IPS-18c (cell line): ENCODE measurements around the gene ILF3.
"Not testable (repeated sequence)": the region's sequence is repeated elsewhere in the genome, so short reads cannot be mapped to it uniquely, and the experiment has no call there.

Source experiments
- H3K4me3 ChIP-seq: 2 replicates; pipeline ENCODE4 v1.7.0; 2013; ENCODE audit warnings: low read depth, mild to moderate bottlenecking, low read length, moderate library complexity; ENCODE audit not compliant: insufficient read depth
- H3K9me3 ChIP-seq: one replicate; pipeline ENCODE4 v1.6.1; 2013; ENCODE audit warnings: mild to moderate bottlenecking, low read length, moderate library complexity; ENCODE audit not compliant: control insufficient read depth, insufficient read depth

Gene ILF3

DNA sequence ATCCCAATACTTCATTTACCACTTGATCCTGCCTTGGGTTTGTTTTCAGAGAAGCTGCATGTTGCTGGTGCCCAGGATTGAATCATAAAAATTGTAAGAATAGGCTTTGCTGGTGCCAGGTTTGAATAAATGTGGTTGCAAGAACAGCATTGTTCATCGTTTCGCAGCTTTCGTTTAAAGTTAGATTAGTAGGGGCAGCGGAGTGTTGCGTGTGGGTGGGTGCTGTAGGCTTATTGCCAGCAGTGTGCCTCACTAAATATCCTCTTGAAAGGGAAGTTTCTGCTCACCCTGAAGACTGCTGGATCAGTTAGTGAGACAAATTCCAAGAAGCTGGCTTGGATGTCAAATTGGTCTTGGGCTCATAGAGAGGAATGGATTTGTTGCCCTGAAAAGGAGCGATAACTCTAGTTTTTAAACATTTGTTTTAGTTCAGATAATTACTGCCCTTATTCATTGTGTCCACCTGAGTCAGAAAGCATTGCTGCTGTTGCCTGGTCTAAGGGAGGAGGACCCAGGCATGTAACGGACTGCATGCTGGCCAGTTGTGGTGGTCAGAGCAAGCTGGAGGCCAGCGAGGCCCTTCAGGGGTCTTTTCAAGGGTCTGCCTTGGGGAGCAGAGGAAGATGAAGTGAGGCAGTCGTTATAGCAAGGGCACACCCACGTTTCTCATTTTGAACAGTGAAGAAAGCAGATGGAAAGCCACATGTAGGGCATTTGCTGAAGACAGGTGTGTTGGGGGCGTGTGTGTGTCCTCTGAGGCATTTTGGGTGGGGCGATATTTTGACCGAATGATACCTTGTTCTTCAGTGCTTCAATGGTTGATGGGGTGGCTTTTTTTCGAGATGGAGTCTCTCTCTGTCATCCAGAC, 8.5 kb downstream of the ILF3 start:
- no peak overlapping the region for H3K4me3 ChIP-seq
- no peaks in the 10 kb centered on the region for H3K9me3 ChIP-seq

GRCh38 chr19:10663252-10663563, 9.1 kb downstream of the ILF3 start:
- H3K4me3 ChIP-seq, H3K9me3 ChIP-seq: not testable (repeated sequence)

DNA sequence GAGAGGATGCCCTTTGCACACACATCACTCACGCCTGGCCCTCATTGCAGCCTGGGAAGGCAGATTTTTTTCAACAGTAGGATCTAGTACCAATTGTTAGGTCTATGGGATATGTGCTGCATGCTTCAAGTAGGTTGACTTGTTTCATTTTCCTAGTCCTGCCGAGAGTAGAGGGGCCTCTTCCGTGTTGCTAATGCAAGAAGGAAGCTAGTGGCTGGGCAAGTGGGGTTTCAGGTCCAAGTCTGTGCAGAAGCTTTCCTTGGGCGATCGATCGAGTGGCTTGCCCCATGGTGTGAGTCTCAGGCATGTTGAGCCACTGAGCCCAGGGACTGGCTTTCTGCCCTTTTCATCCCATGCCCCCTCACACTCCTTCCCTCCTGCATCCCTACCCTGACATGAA, 13.7 kb downstream of the ILF3 start:
- Histone ChIP-seq H3K4me3 (no peak overlapping the region), H3K9me3 (no peaks in the 10 kb centered on the region)

DNA sequence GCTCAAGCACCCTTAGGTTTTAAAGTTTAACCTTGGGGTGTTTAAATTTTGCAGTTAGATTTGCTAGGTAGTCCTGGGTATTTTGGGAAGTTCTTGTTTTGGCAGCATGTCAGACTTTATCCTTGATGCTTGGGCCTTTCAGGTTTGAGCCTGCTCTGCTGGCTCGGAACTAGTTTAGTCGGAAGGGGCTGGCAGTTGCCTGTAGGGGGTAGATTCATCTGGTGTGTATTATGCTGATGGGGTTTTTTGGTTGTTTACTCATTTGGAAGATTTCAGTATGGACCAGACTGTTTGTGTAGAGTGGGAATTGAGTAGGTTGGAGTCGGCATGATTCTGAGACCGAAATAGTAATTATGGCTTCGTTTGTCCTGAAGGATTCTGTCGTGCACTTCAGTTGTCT, 15.1 kb downstream of the ILF3 start:
- Histone ChIP-seq H3K9me3 (no peaks in the 10 kb centered on the region), H3K4me3 (no peak overlapping the region)

DNA sequence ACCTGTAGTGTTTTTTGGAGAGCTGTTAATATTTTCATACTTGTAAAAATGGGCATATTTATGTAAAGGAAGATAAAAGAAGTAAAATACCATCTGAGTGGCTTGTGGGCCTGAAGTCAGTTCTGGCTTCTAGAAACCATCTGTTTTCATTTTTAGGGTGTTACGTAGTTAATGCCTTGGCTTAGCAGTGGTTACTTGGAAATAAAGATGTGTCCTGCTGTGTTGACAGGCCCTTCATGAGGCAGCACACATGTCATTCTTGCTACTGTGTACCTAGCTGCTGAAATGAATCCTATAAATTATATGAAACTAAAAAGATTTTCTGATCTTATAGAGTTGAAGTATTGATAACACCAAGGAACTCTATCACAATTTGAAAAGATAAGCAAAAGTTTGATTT, 16.0 kb downstream of the ILF3 start:
- Histone ChIP-seq H3K9me3 (no peaks in the 10 kb centered on the region), H3K4me3 (no peak overlapping the region)

DNA sequence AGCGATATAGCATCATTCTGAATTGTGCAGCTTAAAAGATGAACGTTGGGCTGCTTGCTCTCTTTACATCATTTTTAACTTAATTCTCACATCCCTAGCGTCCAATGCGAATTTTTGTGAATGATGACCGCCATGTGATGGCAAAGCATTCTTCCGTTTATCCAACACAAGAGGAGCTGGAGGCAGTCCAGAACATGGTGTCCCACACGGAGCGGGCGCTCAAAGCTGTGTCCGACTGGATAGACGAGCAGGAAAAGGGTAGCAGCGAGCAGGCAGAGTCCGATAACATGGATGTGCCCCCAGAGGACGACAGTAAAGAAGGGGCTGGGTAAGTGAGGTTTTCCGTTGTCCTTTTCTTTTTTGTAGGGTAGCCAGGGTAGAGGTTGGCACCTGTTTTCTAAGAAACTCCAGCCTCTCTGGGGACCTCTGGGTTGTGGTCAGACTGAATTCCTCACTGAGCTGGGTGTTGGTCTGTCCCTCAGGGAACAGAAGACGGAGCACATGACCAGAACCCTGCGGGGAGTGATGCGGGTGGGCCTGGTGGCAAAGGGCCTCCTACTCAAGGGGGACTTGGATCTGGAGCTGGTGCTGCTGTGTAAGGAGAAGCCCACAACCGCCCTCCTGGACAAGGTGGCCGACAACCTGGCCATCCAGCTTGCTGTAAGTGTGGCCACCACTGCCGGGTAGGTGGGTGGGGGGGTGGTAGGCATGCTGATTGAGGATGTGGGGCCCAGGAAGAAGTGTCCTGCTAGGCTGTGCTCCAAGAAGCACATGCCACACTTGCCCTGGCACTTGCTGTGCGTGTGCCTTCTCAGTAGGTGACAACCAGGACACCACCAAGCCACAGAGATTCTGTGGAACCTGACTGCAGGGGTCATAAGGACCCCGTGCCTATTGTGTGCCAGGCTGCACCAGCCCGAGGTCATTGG, 17.0 kb downstream of the ILF3 start:
- no peak overlapping the region for H3K4me3 ChIP-seq
- H3K9me3 ChIP-seq, result no peaks in the 10 kb centered on the region

DNA sequence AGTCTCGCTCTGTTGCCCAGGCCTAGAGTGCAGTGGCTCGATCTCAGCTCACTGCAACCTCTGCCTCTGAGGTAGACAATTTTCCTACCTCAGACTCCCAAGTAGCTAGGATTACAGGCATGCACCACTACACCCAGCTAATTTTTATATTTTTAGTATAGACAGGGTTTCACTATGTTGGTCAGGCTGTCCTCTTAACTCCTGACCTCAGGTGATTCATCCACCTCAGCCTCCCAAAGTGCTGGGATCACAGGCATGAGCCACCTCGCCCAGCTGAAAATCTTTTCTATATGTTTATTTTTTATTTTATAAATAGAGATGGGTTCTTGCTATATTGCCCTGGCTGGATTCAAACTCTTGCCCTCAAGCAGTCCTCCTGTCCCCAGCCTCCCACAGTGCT, 17.8 kb downstream of the ILF3 start:
- H3K4me3 ChIP-seq, H3K9me3 ChIP-seq: not testable (repeated sequence)

GRCh38 chr19:10675214-10675613, 21.1 kb downstream of the ILF3 start:
- not testable (repeated sequence) for H3K9me3 ChIP-seq, H3K4me3 ChIP-seq

- Histone ChIP-seq H3K9me3 (peaks cover 3% of the 10 kb centered on the region), H3K4me3 (no peak overlapping the region)
These were observed 23.6 kb downstream of the ILF3 start for GRCh38 chr19:10677751-10678150.

DNA sequence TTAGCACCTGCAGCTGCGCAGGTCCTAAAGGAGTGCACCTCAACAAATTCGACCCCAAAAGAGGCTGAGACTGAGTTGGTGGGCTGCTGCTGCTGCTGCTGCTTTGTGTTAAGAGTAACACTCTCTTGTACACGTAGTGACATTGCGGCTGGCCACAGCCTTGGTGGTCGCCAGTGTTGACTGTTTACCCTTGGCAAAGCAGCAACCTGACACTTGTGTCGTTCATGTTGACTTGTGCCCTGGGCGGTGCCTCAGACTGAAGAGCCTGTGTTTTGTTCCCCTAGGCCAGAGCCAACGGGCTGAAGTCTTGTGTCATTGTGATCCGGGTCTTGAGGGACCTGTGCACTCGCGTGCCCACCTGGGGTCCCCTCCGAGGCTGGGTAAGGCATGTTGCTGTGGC, 24.7 kb downstream of the ILF3 start:
- Histone ChIP-seq H3K4me3 (no peak overlapping the region; the same call in 1 of the 2 replicates), H3K9me3 (peaks cover 3% of the 10 kb centered on the region)

GRCh38 chr19:10679743-10680142, 25.6 kb downstream of the ILF3 start:
- H3K9me3 ChIP-seq, result peaks cover 3% of the 10 kb centered on the region
- no peak overlapping the region for H3K4me3 ChIP-seq

DNA sequence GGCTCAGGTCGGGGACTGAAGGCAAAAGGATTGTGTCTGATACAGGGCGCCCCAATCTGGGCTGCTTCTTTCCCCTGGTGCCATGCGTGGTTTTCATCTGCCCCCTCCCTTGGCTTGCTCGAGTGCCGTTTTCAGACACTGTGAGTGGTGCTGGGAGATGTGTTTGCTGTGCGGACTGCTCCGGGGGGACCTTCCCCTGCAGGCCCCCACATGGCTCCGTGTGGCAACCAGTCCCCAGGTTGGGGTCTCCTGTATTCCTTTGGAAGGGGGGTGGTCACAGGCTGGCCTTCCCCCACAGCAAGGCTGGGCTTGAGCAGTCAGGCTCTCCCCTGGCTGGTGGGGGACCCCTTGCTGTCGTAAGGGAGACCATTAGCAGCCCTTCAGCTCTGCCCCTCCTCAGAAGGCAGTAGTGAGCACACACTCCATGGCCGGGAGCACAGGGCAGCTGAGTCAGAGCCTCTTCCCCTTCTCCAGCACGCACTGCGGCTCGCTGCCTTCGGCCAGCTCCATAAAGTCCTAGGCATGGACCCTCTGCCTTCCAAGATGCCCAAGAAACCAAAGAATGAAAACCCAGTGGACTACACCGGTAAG, 26.5 kb downstream of the ILF3 start:
- no peak overlapping the region for H3K4me3 ChIP-seq
- peaks cover 3% of the 10 kb centered on the region for H3K9me3 ChIP-seq

DNA sequence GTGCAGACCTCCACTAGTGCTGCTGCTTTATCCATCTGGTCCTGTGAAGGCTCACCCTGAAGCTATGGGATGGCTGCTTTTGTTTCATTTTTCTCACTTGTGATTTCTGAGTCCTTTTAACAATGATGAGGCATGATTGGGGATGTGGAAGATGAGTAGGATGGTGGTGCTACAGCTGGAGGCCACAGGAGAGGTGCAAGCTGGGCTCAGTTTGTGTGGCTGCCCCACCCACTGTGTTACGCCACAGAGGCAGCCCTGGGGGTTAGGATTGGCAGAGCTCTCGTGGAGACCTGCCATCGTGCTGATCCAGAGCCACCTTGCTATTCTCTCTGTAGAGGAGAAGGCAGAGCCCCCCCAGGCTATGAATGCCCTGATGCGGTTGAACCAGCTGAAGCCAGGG, 27.5 kb downstream of the ILF3 start:
- H3K9me3 ChIP-seq, result peaks cover 3% of the 10 kb centered on the region

GRCh38 chr19:10682397-10683063, 28.4 kb downstream of the ILF3 start:
- Histone ChIP-seq H3K9me3 (peaks cover 3% of the 10 kb centered on the region), H3K4me3 (no peak overlapping the region)

More for the DNA sequence above, 27.5 kb downstream of the ILF3 start:
- H3K4me3 ChIP-seq, result no peak overlapping the region

DNA sequence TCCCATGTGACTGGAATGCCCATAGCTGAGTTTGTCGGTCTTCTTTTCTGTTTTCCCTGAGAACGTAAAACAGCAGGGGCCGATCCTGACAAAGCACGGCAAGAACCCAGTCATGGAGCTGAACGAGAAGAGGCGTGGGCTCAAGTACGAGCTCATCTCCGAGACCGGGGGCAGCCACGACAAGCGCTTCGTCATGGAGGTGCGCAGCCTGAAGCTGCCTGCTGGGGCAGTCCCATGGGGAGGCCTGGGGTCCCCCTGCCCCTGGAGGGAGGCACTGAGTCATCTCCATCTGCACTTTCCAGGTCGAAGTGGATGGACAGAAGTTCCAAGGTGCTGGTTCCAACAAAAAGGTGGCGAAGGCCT, 28.9 kb downstream of the ILF3 start:
- no peak overlapping the region for H3K4me3 ChIP-seq
- peaks cover 3% of the 10 kb centered on the region for H3K9me3 ChIP-seq

GRCh38 chr19:10683582-10683981, 29.4 kb downstream of the ILF3 start:
- Histone ChIP-seq H3K9me3 (peaks cover 1% of the 10 kb centered on the region), H3K4me3 (no peak overlapping the region)

- H3K4me3 ChIP-seq, result no peak overlapping the region
- no peaks in the 10 kb centered on the region for H3K9me3 ChIP-seq
These were observed 31.1 kb downstream of the ILF3 start for GRCh38 chr19:10685210-10685609.
